Activated CD8-positive, alpha-beta memory T cell treated with anti-CD3 and anti-CD28 coated beads, Interleukin-2, amount 50 U/mL, for 48 hours (primary cell): ENCODE results near the gene DVL1.
A peak's percentile ranks its signal among the peaks of the same experiment; 100 is the strongest.

Experiments
- DNase-seq: peaks from one replicate; pipeline ENCODE4 v3.0.0-alpha.2; 2020

The DVL1 gene

DNA sequence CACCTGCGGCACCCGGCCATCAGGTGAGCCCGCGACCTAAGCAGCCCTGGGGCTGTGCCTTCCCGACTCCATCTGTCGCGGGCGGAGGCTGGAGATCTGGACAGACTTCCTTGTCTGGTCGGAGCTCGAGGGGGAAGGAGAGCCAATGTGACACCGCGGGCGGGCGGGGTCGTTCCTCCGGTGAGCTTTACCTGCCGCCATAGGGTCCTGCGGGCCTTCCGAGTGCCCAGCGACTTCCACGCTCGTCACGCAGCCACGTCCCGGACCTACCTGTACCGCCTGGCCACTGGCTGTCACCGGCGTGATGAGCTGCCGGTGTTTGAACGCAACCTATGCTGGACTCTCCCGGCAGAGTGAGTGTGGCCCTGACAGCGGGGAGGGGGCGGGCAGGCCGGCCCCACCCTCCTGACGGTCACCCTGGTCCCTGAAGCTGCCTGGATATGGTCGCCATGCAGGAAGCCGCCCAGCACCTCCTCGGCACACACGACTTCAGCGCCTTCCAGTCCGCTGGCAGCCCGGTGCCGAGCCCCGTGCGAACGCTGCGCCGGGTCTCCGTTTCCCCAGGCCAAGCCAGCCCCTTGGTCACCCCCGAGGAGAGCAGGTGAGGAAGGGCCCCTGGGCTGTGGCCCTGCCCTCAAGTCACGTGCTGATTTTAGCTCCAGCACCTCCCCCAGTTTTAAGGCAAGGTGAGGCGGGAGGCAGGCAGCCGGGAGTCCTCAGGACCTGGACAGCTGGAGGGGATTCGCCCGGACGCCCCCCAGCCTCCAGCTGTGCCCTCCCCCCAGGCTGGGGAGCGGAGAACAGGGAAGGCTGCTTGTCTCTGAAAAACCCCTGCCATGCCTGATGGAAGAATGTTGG is 39.7 kb downstream of the DVL1 start:
- DNase-seq, result peak; percentile 72

DNA sequence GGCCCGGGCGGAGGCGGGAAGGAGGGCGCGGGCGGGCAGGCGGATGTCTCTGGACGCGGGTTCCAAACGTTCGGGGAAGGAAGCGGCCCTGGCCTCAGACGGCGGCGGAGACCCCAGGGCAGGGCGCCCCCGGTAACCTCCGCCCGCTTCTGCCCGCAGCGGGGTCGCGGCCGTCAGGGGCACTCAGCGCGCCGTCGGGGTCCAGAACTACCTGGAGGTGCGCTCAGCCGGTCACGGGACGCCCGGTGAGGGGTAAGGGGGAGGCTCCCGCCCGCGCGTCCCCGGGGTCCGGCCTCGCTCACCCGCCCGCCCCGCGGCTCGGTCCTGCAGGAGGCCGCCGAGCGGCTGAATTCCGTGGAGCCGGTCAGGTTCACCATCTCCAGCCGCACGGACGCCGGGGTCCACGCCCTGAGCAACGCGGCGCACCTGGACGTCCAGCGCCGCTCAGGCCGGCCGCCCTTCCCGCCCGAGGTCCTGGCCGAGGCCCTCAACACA is 40.4 kb downstream of the DVL1 start:
- DNase-seq, result no peak

DNA sequence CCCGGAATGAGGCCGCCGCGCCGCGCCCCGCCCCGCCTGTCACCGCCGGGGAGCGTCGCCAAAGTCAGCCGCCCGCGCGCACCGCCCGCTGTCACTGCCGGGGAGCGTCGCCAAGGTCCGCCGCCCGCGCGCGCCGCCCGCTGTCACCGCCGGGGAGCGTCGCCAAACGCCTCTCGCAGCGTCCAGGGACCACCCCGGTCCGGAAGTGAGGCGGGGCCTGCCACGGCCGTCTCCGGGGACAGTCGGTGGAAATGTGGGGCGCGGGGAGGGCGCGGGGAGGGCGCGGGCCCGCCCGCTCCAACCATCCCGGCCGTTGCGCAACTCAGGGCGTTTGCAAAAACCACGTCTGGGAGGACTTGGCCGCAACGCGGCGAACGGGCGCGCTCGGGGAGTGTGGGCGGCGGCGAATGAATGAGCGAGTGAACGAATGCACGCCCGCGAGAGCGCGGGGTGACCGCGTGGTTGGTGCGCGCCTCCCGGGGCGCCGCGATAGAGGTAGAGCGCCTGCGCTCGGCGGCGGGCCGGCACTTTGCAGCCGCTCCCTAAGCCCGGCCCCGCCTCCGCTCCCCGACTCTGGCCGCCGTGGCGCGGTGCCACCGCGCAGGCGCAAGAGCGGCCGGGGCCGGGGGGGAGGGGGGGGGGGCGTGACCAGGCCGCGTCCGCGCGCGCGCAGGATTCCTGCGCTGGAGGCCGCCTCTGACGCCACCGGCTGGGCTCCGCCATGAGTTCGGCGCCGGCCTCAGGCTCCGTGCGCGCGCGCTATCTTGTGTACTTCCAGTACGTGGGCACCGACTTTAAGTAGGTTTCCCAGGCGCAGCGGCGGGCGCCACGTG is 41.1 kb downstream of the DVL1 start, which contains the start of the genes ACAP3 and PUSL1:
TSS of gene ACAP3 (minus strand) at position 8 of the 833 bp plus-strand sequence. CDS start 115 bp downstream, outside the sequence.
TSS of gene PUSL1 (plus strand) at position 675 of the 833 bp plus-strand sequence. CDS start at position 722, 47 bp downstream.
- DNase-seq, result peak; percentile 92

DNA sequence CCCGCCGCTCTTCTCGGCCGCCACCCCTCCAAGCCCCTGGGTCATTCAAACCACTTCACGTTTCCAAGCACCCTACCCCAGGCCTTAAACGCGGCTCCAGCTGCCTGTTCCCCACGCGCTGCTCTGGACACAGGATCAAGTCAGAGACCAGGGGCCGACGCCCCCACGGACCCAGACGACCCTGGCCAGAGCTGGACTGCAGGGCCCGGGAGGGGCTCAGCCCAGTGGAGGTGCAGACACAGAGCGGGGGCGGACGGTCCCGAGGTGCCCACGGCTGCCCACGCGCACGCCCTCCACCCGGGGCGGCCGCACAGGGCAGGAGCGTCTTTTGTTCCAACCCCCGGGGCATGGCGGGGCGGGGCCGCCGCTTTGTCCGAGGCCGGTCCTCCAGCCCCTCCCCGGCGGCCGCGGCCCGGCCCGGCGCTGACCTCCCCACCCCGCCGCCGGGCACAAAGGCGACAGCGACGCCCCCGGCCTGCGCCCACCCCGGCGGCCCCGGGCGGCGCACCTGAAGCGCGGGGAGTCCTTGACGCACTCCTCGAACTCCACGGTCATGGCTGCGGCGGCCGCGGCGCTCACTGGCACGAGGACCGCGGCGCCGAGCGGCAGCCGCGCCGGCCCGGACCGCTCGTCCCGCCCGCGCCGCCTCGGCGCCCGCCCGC is 41.8 kb downstream of the DVL1 start:
- no peak for DNase-seq

DNA sequence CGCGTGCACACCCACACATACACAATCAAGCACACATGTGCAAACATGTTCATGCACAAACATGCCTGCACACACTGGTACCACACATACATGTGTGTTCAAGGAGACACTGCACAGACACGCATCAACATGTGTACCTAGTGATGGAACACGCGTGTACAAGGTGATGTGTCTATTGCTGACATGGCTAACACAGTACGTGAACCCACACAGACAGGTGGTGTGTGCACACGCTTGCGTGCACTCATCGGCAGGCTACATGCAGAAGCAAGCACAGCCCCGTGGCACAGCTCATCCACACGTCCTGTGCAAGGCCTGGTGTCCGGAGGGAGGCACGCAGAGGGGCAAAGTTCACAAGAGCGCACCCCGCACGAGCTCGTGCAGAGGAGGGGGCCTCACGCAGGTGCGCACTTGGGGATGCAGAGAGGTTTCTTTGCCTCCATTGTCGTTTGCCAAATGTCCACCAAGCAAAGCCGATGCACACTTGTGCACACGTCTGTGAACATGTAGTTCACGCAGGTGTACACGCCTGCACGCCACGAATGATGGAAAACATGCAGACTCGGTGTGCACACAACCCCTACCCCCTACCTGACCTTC is 42.5 kb downstream of the DVL1 start:
- DNase-seq, result no peak

DNA sequence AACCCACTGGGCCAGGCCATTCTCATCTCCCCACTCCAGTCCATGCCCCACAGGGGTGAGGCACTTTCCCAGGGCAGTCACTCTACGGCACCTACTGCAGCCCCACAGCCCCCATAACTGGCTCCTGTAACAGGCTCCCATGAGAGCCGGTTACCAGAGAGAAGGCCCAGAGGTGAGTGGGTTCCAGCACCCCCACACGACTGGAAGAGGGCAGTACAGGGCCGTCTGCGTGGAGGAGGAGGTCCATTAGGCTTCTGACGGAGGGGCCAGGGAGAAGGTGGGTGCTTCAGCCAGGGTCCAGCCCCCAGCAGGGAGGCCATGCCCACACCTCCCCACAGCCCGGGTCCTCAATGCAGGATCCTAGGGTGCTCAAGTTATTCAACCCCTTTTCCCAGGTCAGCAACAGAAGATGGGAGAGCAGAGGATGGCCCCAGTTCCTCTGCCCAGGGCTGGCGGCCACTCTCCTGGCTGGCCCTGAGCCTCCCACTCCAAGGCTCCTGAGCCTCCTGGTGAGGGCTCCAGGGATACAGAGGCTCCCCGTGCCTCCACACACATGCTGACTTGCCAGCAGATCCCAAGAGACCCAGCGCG is 43.1 kb downstream of the DVL1 start:
- peak; percentile 65 for DNase-seq

DNA sequence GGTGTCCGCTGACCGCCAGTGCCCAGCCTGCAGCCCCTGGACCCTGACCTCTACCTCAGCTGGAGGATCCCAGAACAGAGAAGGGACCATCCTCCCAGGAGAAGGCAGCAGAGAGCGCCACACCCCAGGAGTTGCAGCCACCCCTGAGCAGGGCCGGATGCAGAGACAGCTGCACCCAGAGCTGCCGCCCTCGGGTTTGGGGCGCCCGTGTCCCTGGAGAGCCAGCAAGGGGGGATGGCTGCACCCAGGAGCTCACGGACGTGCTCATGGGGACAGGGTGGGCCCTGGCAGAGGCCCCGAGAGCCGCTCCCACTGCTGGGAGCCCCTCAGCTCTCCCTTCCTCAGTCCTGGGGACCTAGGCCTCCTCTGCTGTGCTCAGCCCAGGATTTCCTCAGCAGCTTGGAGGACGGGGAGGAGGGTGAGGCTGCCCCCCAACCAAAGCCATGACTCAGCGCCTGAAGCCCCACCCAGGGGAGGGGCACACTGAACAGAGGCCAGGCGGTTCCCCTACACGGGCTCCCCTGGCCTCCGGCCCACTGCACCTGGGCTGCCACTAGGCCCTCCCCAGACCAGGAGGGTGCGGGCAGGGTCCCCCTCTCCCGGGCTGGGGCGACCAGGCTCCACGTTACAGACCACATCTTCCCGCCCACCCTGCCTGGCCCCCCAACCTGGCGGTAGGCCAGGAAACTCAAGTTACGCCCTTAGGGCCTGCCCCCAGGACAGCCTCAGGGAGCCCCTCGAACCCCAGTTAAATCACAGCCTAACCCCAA is 43.7 kb downstream of the DVL1 start:
- peak; percentile 81 for DNase-seq

DNA sequence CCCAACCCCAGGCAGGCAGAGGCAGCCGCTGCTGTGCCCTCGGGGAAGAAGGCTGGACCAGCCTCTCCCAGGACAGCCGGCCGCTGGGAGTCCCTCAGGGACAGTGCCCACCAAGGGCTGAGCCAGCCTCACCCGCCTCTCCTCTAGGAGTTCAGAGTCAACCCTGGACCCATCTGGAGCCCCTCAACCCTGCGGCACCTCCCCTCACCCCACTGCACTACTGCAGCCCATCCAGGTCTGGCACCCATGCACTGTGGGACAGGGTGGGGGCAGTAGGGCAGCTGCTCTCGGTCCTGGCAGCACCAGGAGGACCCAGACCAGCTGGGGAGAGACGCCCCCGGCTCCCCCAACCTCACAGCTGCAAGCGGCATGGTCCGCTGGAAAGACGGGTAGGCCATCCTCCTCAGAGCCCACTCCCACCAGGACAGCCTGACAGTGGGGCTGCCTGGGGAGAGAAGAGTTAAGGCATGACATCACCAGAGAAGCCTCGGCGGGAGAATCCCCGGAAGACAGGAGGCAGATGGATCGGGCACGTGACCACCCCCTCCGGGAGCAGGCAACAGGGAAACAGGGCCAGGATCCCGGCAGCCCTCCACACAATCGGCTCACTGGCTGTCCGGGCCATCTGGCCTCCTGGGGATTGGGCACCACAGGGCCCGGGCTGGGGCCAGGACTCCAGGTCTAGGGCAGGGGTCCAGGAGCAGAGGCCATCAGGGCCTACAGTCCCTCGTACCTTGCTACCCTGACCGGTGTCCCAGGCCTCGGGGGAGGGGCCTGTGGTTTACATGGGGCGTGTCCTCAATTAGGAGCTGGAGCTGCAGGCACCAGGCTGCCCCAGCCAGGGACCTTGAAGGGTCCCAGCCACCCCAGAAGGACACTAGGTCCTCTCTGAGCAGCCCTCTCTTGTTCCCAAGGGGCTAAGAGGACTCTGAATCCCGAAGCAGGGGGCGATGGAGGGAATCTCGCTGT is 44.6 kb downstream of the DVL1 start:
- DNase-seq, result no peak

DNA sequence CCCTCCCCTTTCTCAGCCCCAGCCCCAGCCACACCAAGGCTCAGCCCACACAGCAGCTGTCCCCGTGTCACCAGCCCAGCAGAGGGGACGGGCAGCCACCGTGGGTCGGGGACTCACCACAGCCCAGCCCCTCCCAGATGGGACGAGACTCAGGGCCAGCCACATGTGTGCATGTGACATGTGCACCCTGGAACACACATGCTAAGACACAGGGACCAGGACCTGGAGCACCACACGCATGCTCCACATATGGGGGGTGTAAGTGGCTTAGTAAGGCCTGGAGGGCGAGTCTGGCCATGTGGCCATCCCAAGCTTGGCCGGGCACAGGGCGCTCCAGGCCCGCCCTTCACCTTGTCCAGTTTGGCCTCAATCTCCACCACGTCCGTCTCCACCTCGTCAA is 45.5 kb downstream of the DVL1 start:
- DNase-seq, result no peak

DNA sequence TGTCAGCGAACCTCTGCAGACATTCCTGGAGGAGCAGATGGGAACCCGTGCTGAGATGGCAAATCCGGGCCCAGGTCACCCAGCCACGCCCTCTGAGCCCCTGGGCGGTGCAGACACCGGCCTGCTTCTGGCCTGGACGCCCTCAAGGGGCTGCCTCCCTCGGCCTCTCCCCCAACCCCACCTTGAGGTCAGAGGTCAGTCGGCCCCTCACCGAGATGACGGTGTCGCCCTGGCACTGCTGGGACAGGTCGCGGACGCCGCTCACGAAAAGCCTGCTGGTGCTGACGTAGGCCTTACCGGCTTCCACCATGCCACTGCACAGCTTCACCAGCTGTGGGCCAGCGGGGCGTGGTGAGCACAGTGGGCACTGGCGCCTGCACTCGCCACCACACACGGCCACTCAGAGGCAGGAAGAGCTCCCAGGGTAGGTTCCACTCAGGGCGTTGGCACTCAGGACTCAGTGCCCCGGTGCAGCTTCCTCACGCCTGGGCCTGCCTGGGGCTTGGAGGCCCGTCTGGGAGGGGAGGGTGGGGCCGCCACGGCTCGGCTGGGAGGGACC is 46.2 kb downstream of the DVL1 start:
- no peak for DNase-seq

DNA sequence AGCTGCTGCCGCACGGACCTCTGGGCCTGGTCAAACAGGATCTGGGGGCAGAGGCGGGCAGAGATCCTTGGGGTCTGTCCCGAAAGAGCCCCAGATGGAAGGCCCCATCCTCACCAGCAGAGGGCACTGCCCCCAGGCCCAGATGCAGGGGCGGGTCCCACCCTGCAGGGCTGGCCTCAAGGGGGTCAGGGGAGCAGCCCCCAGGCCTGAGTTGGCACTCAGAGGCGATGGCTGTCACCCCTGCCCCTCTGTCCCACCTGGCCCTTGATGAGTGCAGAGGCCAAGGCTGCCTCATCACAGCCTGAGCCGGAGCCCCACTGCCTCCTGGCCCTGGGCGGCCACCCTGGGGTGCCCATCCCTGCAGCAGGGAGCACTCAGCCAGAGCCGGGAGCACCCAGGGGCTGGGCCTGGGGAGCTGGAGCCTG is 47.2 kb downstream of the DVL1 start:
- DNase-seq, result no peak

DNA sequence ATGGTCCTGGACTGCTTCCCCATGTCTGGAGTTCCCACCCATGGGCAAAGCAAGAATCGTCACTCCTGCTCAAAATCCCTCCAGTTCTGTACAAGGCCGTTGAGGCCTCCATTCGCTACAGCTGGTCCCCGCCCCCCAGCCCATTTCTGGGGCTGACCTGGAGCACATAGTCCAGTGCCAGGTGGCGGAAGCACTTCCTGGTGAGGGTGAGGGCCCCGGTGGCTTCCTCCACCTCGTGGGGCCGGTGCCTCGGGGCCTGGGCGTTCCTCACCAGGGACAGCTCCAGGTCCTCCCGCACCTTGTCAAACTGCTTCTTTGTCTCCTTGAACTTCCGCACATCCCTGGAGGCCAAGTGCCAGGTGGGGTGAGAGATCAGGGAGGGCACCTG is 48.9 kb downstream of the DVL1 start:
- no peak for DNase-seq

DNA sequence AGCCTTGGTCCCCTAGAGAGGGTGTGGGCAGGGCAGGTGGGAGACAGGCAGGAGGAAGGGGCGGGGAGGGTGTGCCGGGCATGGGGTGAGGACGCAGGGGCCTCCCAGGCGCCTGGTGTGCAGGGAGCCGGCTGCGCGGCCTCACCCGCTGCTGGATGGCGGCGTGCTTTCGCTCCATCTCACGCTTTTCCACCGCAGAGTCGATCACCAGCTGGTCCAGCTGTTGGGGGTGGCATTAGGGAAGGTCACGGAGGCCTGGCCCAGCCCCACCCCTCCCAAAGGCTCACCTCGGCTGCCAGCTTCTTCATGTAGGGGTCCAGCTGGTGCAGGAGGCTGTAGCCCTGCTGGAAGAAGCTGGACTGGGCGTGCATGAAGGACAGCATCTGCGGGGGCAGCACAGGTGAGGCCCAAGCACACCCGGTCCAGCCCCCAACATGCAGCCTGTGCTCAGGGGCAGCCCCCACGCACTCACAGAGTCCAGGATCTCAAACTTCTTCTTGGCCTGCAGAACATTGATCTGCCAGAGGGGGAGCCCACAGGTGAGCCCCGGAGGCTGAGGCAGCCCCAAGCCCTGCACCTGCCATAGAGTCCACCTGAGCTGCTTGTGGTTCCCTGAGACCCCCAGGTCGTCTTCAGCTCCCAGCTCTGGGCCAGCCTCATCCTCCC is 49.4 kb downstream of the DVL1 start:
- no peak for DNase-seq

DNA sequence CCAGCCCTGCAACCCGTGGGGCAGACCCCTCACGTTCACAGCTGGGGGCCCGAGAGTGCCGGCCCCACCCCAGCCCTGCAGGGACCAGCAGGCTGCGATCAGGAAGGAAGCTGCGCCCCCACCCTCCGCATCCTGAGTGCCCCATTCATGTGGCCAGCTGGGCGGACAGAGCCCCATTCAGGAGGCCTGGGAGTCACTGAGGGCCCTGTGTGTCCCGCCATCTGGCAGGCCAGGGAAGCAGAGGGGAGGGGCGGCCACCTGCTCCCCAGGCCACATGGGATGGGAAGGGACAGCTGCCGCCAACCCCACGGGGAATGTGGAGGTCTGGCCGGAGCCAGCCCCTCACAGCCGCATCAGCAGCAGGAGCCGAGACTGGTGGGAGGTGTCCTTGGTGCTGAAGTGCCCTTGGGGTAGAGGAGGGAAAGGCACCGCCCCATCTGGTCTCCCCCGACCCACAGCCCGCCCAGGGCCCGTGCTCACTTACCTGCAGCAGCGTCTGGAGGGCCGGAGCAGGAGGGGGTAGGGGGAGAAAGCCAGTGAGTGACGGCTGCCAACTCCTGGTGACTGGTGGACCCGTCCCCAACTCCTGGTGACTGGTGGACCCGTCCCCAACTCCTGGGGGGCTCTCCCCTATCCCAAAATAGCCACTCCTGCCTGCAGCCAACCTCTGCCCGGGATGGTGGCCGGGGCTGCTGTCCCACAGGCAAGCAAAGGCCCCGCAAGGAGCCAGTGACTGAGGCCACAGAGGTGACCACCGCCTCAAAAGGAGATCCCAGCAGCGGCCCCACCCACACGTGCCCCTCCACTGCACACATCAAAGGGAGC is 50.1 kb downstream of the DVL1 start:
- no peak for DNase-seq

DNA sequence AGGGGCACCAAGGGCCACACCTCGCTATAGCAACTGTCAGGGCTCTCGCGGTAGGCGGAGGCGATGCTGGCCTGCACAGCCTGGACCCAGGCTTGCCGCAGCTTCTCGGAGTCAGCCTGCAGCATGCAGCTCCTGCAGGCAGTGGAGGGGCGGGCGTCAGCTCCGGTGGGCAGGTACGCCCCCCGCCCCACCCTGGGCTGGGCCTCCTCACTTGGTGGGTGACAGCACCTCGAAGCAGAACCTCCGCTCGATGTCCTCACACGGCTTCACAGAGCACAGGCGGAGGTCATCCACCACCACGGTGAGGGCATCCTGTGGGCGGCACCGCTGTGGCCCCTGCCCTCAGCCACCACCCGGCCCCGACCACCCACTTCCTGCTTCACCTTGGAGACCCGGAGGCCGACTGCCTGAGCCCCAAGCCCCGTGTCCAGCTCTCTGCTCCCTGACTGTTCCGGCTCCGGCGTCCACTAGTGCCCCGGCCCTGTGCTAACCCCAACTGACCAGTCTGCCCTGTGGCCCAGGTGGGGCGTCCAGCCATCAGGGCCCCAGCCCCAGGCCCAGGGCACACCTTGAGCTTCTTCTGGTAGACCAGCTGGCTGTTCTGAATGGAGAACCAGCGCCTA is 51.3 kb downstream of the DVL1 start:
- no peak for DNase-seq

DNA sequence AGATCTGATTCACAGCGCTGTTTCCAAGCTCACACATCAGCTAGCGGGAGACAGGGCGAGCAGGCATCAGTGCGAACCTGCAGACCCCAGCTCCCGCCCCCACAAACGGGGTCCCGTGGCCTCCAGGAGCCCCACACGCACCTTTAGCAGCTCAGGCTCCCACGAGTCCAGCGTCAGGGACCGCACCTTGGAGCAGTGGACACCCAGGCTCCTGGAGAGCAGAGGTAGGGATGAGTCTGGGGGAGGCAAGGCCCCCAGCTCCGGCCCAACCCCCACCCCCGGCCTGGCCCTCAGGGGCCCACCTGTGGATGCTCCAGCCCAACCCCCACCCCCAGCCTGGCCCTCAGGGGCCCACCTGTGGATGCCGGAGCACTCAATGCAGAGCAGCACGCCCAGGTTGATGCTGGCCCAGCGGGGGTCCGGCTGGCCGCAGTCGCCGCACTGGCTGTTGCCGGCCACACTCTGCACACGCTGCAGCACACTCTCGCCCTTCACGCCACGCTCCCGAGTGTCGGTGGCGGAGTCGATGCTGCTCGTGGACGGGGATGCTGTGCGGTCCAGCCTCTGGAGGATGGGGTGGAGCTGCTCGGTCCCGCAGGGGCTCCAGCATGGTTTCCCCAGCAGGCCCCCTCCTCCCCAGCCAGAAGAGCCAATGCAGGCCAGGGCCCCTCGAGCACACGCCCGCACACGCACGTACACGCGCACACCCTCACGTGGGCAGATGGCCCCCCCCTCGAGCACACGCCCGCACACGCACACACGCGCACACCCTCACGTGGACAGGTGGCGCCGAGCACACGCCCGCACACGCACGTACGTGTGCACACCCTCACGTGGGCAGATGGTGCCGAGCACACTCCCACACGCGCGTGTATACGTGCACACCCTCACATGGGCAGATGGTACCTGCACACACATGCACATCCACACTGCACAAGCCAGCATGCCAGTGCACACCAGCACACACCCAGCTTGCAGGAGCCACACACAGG is 52.9 kb downstream of the DVL1 start:
- no peak for DNase-seq
